GM18909 (cell line): Measurements from ENCODE around the gene CX3CL1.
"Not testable (repeated sequence)": the region's sequence is repeated elsewhere in the genome, so short reads cannot be mapped to it uniquely, and the experiment has no call there.

Source experiments
- ATAC-seq: cut with Tn5 transposase; IDR thresholded peaks from one replicate; pipeline ENCODE4 v1.9.1; 2021; ENCODE audit warnings: mild to moderate bottlenecking; ENCODE audit not compliant: unreplicated experiment, poor library complexity

Gene CX3CL1

GRCh38 chr16:57356547-57356946 is 15.7 kb upstream of the CX3CL1 start:
- no peak for ATAC-seq

- no peak for ATAC-seq
Measured at GRCh38 chr16:57357330-57358085, 14.8 kb upstream of the CX3CL1 start.

GRCh38 chr16:57358086-57358420 is 14.2 kb upstream of the CX3CL1 start:
- ATAC-seq: no peak

GRCh38 chr16:57358527-57359095 is 13.7 kb upstream of the CX3CL1 start, which contains the start of gene CCL22:
TSS of gene CCL22 (plus strand) at chr16:57358783. CDS start at chr16:57358817, 34 bp downstream.
- ATAC-seq: peak; percentile 43

GRCh38 chr16:57360321-57360935 is 11.9 kb upstream of the CX3CL1 start:
- ATAC-seq: no peak

- ATAC-seq: no peak
Measured at GRCh38 chr16:57361404-57361803, 10.9 kb upstream of the CX3CL1 start.

- no peak for ATAC-seq
Measured at GRCh38 chr16:57364143-57364542, 8.1 kb upstream of the CX3CL1 start.

GRCh38 chr16:57366544-57367040 is 5.7 kb upstream of the CX3CL1 start:
- ATAC-seq: no peak

GRCh38 chr16:57367116-57367752 is 5.1 kb upstream of the CX3CL1 start:
- ATAC-seq: no peak

GRCh38 chr16:57371494-57372371 is 557 bp upstream of the CX3CL1 start:
- no peak for ATAC-seq

- no peak for ATAC-seq
Measured at GRCh38 chr16:57373117-57373947, 1.0 kb downstream of the CX3CL1 start.

GRCh38 chr16:57374067-57374534 is 1.8 kb downstream of the CX3CL1 start:
- no peak for ATAC-seq

- not testable (repeated sequence) for ATAC-seq
Measured at GRCh38 chr16:57374925-57375465, 2.7 kb downstream of the CX3CL1 start.

- no peak for ATAC-seq
Measured at GRCh38 chr16:57376313-57376818, 4.1 kb downstream of the CX3CL1 start.

GRCh38 chr16:57377080-57377841 is 5.0 kb downstream of the CX3CL1 start:
- peak; percentile 75 for ATAC-seq

GRCh38 chr16:57379579-57379978 is 7.3 kb downstream of the CX3CL1 start:
- no peak for ATAC-seq

- ATAC-seq: no peak
Measured at GRCh38 chr16:57380671-57381462, 8.6 kb downstream of the CX3CL1 start.
